ENCODE data around the gene PTPRJ.
"Not testable (repeated sequence)": the region's sequence is repeated elsewhere in the genome, so short reads cannot be mapped to it uniquely, and the experiment has no call there.

PTPRJ gene

GRCh38 chr11:47980088-47980906 is at the start of gene PTPRJ:
Gene PTPRJ (plus strand): TSS chr11:47980559. CDS start chr11:47980913, 354 bp downstream.
- Mint-ChIP-seq H3K36me3 (no peaks in the 10 kb centered on the region), H3K4me1 (peaks cover 24% of the 10 kb centered on the region), H3K4me3 (peak within 1 kb of the TSS; percentile 89), H3K27me3 (no peaks in the 10 kb centered on the region), H3K9me3 (no peaks in the 10 kb centered on the region), H3K27ac (peak within 1 kb of the TSS; percentile 60)
- ATAC-seq (ENCODE audit: low read depth) (peak; percentile 76), DNase-seq (ENCODE audit: low spot score in 2 of 2) (peak; percentile 53 to 70)

DNA sequence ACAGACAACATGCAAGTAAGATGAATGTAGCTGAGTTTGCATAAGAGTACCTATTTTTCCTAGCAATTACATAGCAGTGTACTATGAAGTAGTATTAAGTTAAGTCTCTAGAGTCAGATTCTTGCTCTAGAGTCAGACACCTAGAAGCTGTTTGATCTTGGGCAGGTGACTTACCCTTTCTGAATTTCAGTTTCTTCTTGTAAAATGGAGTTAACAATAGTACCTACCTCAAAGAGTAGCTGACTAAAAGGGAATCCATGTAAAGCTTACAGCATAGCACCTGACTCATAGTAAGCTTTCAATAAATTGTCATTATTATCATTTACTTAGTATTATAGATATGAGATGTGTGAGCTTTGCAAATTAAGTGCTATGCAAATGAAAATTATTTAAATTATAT is 47.8 kb upstream of the PTPRJ start:
- H3K27me3 Mint-ChIP-seq, result no peaks in the 10 kb centered on the region
- H3K9me3 Mint-ChIP-seq, result no peaks in the 10 kb centered on the region
- no peak overlapping the region for H3K4me3 Mint-ChIP-seq
- H3K4me1 Mint-ChIP-seq, result peaks cover 32% of the 10 kb centered on the region
- no peak overlapping the region for H3K27ac Mint-ChIP-seq
- DNase-seq (ENCODE audit: low spot score in 2 of 2), result no peak
- ATAC-seq (ENCODE audit: low read depth), result no peak
- H3K36me3 Mint-ChIP-seq, result no peaks in the 10 kb centered on the region

GRCh38 chr11:47933797-47934196 is 46.6 kb upstream of the PTPRJ start:
- ATAC-seq (ENCODE audit: low read depth), result peak; percentile 25
- H3K4me1 Mint-ChIP-seq, result peaks cover 26% of the 10 kb centered on the region
- H3K9me3 Mint-ChIP-seq; H3K4me3 Mint-ChIP-seq; DNase-seq (ENCODE audit: low spot score in 2 of 2); H3K36me3 Mint-ChIP-seq; H3K27me3 Mint-ChIP-seq: not testable (repeated sequence)
- peak overlapping the region; percentile 58 for H3K27ac Mint-ChIP-seq

- no peak overlapping the region for H3K27ac Mint-ChIP-seq
- no peaks in the 10 kb centered on the region for H3K27me3 Mint-ChIP-seq
- H3K4me1 Mint-ChIP-seq, result peaks cover 25% of the 10 kb centered on the region
- H3K4me3 Mint-ChIP-seq, result no peak overlapping the region
- DNase-seq (ENCODE audit: low spot score in 2 of 2) (no peak), ATAC-seq (ENCODE audit: low read depth) (no peak)
- H3K36me3 Mint-ChIP-seq, result no peaks in the 10 kb centered on the region
- no peaks in the 10 kb centered on the region for H3K9me3 Mint-ChIP-seq
Measured at GRCh38 chr11:47938791-47939560, 41.4 kb upstream of the PTPRJ start.

DNA sequence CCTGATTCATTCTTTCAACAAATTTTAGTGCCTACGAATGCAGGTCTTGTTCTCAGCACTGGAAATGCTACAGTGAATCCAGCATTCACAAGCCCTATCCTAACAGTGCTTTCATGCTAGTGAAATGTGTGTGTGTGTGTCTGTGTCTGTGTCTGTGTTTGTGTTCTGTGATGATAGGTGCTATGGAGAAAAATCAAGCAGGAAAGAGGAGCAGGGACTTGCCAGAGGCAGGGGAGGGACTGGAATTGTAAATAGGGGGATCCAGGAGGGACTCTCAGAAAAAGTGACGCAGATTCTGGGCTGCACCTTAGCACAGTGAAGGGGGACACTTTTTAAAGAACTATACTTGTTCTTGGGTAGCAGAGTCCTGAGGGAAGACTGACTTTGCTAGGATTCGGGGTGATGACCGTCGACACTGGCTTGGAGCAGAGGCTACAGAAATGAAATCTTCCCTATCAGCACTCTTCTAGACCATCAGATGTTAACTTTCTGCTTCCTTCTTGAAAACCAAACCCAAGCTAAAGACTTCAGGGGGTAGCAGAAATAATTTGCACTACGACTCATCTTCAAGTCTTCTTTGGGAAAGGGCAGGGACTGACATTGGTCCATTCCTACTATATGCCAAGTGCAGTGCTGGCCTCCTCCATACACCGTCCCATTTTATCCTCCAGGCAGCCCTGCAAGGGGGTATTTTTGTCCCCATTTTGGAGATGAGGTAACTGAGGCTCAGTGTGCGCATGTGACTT is 39.3 kb upstream of the PTPRJ start:
- no peak for DNase-seq (ENCODE audit: low spot score in 2 of 2)
- H3K36me3 Mint-ChIP-seq, result no peaks in the 10 kb centered on the region
- no peaks in the 10 kb centered on the region for H3K9me3 Mint-ChIP-seq
- H3K27ac Mint-ChIP-seq, result no peak overlapping the region
- H3K27me3 Mint-ChIP-seq, result no peaks in the 10 kb centered on the region
- H3K4me3 Mint-ChIP-seq, result no peak overlapping the region
- peaks cover 18% of the 10 kb centered on the region for H3K4me1 Mint-ChIP-seq
- no peak for ATAC-seq (ENCODE audit: low read depth)

- H3K9me3 Mint-ChIP-seq, result no peaks in the 10 kb centered on the region
- ATAC-seq (ENCODE audit: low read depth) (no peak), DNase-seq (ENCODE audit: low spot score in 2 of 2) (no peak)
- H3K36me3 Mint-ChIP-seq, result no peaks in the 10 kb centered on the region
- no peaks in the 10 kb centered on the region for H3K27me3 Mint-ChIP-seq
- H3K27ac Mint-ChIP-seq, result no peak overlapping the region
- peaks cover 17% of the 10 kb centered on the region for H3K4me1 Mint-ChIP-seq
- no peak overlapping the region for H3K4me3 Mint-ChIP-seq
Measured at GRCh38 chr11:47941907-47942558, 38.3 kb upstream of the PTPRJ start.

DNA sequence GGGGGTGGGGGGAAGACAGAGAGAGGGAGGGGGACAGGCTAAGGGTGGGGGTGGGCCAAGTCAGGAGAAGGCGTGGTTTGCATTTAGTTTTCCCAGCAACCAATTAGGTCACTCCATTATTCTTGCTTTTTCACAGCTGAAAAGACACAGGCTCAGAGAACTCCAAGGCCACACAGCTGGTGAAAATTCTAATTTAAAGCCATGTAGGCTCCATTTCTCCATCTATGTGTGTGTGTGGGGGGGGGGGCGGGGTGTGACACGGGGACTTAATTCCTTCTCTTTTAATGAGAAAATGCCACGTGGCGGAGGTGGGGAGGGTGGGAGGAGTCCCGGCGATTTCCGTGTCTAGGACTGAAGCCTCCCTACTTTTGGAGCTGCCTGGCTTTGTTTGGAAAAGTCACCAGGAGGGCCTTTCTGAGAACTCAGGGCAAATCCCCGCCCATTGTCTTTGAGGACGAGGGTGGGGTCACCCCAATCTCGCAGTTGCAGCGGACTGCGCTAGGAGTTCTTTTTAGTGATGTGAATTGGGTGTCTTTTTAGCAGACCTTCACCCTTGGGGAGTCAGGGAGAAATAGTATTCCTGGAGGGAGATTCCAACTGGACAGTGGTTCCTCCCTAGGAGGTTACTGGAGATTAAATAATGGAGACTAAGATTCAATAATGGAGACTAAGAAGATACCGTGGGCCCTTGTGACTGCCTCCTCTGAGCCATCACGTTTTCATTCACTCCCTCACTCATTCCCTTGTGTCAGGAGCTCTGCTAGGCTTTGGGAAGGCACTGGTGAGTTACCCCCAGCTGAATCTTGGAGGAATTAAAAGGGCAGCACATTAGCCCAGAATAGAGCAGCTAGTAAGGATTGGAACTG is 36.4 kb upstream of the PTPRJ start:
- Mint-ChIP-seq H3K27ac (no peak overlapping the region), H3K4me1 (peaks cover 19% of the 10 kb centered on the region), H3K36me3 (no peaks in the 10 kb centered on the region), H3K9me3 (no peaks in the 10 kb centered on the region), H3K27me3 (no peaks in the 10 kb centered on the region), H3K4me3 (no peak overlapping the region)
- no peak for ATAC-seq (ENCODE audit: low read depth)
- no peak for DNase-seq (ENCODE audit: low spot score in 2 of 2)

GRCh38 chr11:47944632-47945031 is 35.7 kb upstream of the PTPRJ start:
- no peak overlapping the region for H3K4me3 Mint-ChIP-seq
- no peaks in the 10 kb centered on the region for H3K36me3 Mint-ChIP-seq
- H3K9me3 Mint-ChIP-seq, result no peaks in the 10 kb centered on the region
- H3K27ac Mint-ChIP-seq, result no peak overlapping the region
- peaks cover 22% of the 10 kb centered on the region for H3K4me1 Mint-ChIP-seq
- DNase-seq (ENCODE audit: low spot score in 2 of 2) (no peak), ATAC-seq (ENCODE audit: low read depth) (no peak)
- no peaks in the 10 kb centered on the region for H3K27me3 Mint-ChIP-seq

DNA sequence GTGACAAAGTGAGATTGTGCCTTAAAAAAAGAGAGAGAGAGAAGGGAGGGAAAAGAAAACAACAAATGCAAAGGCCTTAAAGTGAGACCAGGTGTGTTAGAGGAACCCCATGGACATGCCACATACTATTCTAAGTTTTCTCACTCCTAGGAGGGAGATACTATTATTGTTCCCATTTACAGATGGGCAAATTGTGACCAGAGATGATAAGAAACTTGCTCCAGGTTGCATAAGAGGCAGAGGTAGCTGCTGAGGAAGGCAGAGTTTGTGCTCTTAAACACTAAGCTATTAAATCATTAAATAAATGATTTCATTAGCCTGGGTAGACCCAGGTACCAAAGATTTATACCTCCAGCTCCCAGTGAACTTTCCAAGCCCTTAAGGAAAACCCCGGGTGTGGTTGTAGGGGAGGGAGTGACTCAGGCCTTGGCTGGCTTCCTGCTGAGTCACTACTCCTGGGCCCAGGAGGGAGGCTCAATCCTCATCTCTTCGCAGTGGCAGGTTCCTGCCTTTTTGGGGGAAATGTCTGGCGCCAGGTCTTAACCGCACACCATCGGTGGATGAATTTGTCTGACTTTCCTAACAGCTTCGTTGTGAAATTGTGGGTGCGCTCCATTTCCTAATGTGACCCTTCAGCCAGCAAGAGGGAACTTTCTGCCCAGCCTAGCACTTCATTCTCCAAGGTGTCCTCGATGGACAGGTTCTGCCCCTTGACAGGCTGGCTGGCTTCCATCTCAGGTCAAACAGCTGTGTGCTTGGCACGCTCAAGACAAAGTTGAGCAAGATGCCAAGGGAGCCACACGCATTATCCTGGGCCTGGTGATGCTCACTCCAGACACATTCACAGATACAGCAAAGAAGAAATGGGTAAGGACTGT is 33.4 kb upstream of the PTPRJ start:
- H3K4me3 Mint-ChIP-seq, result no peak overlapping the region
- no peaks in the 10 kb centered on the region for H3K36me3 Mint-ChIP-seq
- ATAC-seq (ENCODE audit: low read depth), result no peak
- peaks cover 25% of the 10 kb centered on the region for H3K4me1 Mint-ChIP-seq
- H3K9me3 Mint-ChIP-seq, result no peaks in the 10 kb centered on the region
- no peaks in the 10 kb centered on the region for H3K27me3 Mint-ChIP-seq
- no peak for DNase-seq (ENCODE audit: low spot score in 2 of 2)
- no peak overlapping the region for H3K27ac Mint-ChIP-seq

GRCh38 chr11:47948137-47948536 is 32.2 kb upstream of the PTPRJ start:
- no peaks in the 10 kb centered on the region for H3K27me3 Mint-ChIP-seq
- no peaks in the 10 kb centered on the region for H3K9me3 Mint-ChIP-seq
- ATAC-seq (ENCODE audit: low read depth), result no peak
- H3K4me1 Mint-ChIP-seq, result peaks cover 21% of the 10 kb centered on the region
- H3K36me3 Mint-ChIP-seq, result no peaks in the 10 kb centered on the region
- peak overlapping the region; percentile 62 for H3K27ac Mint-ChIP-seq
- H3K4me3 Mint-ChIP-seq, result no peak overlapping the region
- no peak for DNase-seq (ENCODE audit: low spot score in 2 of 2)

DNA sequence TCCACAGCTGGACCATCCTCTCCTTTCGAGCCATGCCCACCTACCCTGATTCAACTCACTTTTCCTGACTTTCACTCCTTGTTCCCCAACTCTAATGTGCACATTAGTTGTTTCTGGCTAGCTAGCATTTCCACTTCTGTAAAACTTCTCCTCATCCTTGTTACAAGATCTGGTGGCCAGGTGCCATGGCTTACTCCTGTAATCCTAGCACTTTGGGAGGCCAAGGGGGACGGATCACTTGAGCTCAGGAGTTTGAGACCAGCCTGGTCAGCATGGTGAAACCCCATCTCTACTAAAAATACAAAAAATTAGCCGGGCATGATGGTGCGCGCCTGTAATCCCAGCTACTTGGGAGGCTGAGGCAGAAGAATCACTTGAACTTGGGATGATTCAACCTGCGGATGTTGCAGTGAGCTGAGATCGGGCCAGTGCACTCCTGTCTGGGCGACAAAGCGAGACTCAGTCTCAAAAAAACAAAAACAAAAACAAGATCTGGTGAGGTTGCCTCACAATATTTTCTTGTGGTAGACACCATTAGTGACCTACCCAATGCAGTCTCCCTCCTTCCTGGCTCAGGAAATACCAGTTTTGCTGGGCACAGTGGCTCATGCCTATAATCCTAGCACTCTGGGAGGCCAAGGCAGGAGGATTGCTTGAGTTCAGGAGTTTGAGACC is 31.2 kb upstream of the PTPRJ start:
- not testable (repeated sequence) for ATAC-seq (ENCODE audit: low read depth); H3K9me3 Mint-ChIP-seq; DNase-seq (ENCODE audit: low spot score in 2 of 2); H3K36me3 Mint-ChIP-seq; H3K27me3 Mint-ChIP-seq
- peaks cover 21% of the 10 kb centered on the region for H3K4me1 Mint-ChIP-seq
- H3K27ac Mint-ChIP-seq, result peak overlapping the region; percentile 87
- peak overlapping the region; percentile 6 for H3K4me3 Mint-ChIP-seq

DNA sequence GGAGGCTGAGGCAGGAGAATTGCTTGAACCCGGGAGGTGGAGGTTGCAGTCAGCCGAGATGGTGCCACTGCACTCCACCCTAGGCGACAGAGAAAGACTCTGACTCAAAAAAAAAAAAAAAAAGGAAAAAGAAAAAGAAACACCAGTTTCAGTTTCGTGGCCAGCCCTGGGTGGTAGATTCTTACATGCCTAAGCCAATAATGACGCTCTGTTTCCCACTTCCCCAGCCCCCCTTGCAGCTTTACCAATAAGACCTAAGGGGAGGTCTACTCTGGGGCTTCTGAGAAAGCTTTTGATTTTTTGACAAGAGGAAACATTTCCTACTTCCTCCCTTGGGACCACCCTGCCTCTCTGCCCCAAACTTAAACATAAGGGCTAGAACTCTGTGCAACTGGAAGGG is 30.0 kb upstream of the PTPRJ start:
- H3K27ac Mint-ChIP-seq, result peak overlapping the region; percentile 64
- peaks cover 25% of the 10 kb centered on the region for H3K4me1 Mint-ChIP-seq
- ATAC-seq (ENCODE audit: low read depth) (peak; percentile 99), DNase-seq (ENCODE audit: low spot score in 2 of 2) (peak; percentile 53 to 72)
- H3K9me3 Mint-ChIP-seq, result no peaks in the 10 kb centered on the region
- H3K27me3 Mint-ChIP-seq, result no peaks in the 10 kb centered on the region
- no peaks in the 10 kb centered on the region for H3K36me3 Mint-ChIP-seq
- H3K4me3 Mint-ChIP-seq, result peak overlapping the region; percentile 55
